ENCODE data around the gene POLR2A. TPM values are rescaled to one million over a fixed set of nuclear protein-coding genes. Genes with fewer than 3 reads are reported as not detected.
A peak's percentile ranks its signal among the peaks of the same experiment; 100 is the strongest.
"Not testable (repeated sequence)": the region's sequence is repeated elsewhere in the genome, so short reads cannot be mapped to it uniquely, and the experiment has no call there.

POLR2A gene
- total RNA-seq, 1 donor from 2014 or later = 151 TPM

GRCh38 chr17:7468290-7468689 lies 15.9 kb upstream of the POLR2A start:
- H2AFZ ChIP-seq (ENCODE audit: low read depth, low read length) = no peak overlapping the region
- TF ChIP-seq EZH2 (IDR thresholded peaks at IDR 0.05; ENCODE audit: insufficient read depth, low read length) = no peak
- no peak for TF ChIP-seq CTCF (IDR thresholded peaks at IDR 0.05; ENCODE audit: insufficient read depth, low read depth, low read length)
- Mint-ChIP-seq H3K4me1 (ENCODE audit: low read depth, unreplicated experiment) (peaks cover 9% of the 10 kb centered on the region), H3K9me3 (ENCODE audit: unreplicated experiment) (no peaks in the 10 kb centered on the region), H3K4me3 (ENCODE audit: unreplicated experiment) (no peak overlapping the region), H3K27me3 (ENCODE audit: low read depth, unreplicated experiment) (no peaks in the 10 kb centered on the region), H3K36me3 (ENCODE audit: low read depth, unreplicated experiment) (peaks cover 9% of the 10 kb centered on the region), H3K27ac (ENCODE audit: unreplicated experiment) (no peak overlapping the region)
- no peak overlapping the region for H3K4me3 ChIP-seq (ENCODE audit: insufficient read depth, low read depth, low read length)
- H3K9ac ChIP-seq (ENCODE audit: low read length) = no peak overlapping the region
- H3K27me3 ChIP-seq (ENCODE audit: insufficient read depth, low read length) = no peaks in the 10 kb centered on the region
- no peak for DNase-seq (ENCODE audit: low read depth)
- no peak overlapping the region for H3K27ac ChIP-seq (ENCODE audit: low read depth, low read length)
- peaks cover 3% of the 10 kb centered on the region for H3K36me3 ChIP-seq (ENCODE audit: insufficient read depth, low read length)
- H3K4me2 ChIP-seq (ENCODE audit: low read length) = no peak overlapping the region
- peaks cover 57% of the 10 kb centered on the region for H3K79me2 ChIP-seq (ENCODE audit: insufficient read depth, low read length)
- FAIRE-seq = no peak
- H4K20me1 ChIP-seq (ENCODE audit: insufficient read depth, low read length) = peaks cover 58% of the 10 kb centered on the region
- H3K9me3 ChIP-seq (ENCODE audit: insufficient read depth, low read depth, low read length) = no peaks in the 10 kb centered on the region
- peaks cover 7% of the 10 kb centered on the region for H3K4me1 ChIP-seq (ENCODE audit: insufficient read depth, low read length)

GRCh38 chr17:7468804-7469389 lies 15.3 kb upstream of the POLR2A start:
- Mint-ChIP-seq H3K27me3 (ENCODE audit: low read depth, unreplicated experiment) (no peaks in the 10 kb centered on the region), H3K36me3 (ENCODE audit: low read depth, unreplicated experiment) (peaks cover 8% of the 10 kb centered on the region), H3K27ac (ENCODE audit: unreplicated experiment) (no peak overlapping the region), H3K4me1 (ENCODE audit: low read depth, unreplicated experiment) (peaks cover 9% of the 10 kb centered on the region), H3K9me3 (ENCODE audit: unreplicated experiment) (no peaks in the 10 kb centered on the region), H3K4me3 (ENCODE audit: unreplicated experiment) (no peak overlapping the region)
- H3K36me3 ChIP-seq (ENCODE audit: insufficient read depth, low read length) = peaks cover under 1% of the 10 kb centered on the region
- no peak overlapping the region for H3K4me3 ChIP-seq (ENCODE audit: insufficient read depth, low read depth, low read length)
- H2AFZ ChIP-seq (ENCODE audit: low read depth, low read length) = no peak overlapping the region
- H3K27ac ChIP-seq (ENCODE audit: low read depth, low read length) = no peak overlapping the region
- TF ChIP-seq EZH2 (IDR thresholded peaks at IDR 0.05; ENCODE audit: insufficient read depth, low read length) = no peak
- peaks cover 7% of the 10 kb centered on the region for H3K4me1 ChIP-seq (ENCODE audit: insufficient read depth, low read length)
- FAIRE-seq (no peak), DNase-seq (ENCODE audit: low read depth) (no peak)
- H3K4me2 ChIP-seq (ENCODE audit: low read length) = no peak overlapping the region
- peaks cover 63% of the 10 kb centered on the region for H3K79me2 ChIP-seq (ENCODE audit: insufficient read depth, low read length)
- H3K9me3 ChIP-seq (ENCODE audit: insufficient read depth, low read depth, low read length) = no peaks in the 10 kb centered on the region
- H4K20me1 ChIP-seq (ENCODE audit: insufficient read depth, low read length) = peaks cover 60% of the 10 kb centered on the region
- no peaks in the 10 kb centered on the region for H3K27me3 ChIP-seq (ENCODE audit: insufficient read depth, low read length)
- H3K9ac ChIP-seq (ENCODE audit: low read length) = no peak overlapping the region

- H3K36me3 ChIP-seq (ENCODE audit: insufficient read depth, low read length); H3K4me3 ChIP-seq (ENCODE audit: insufficient read depth, low read depth, low read length); FAIRE-seq; H3K27ac ChIP-seq (ENCODE audit: low read depth, low read length); H3K4me1 ChIP-seq (ENCODE audit: insufficient read depth, low read length); DNase-seq (ENCODE audit: low read depth); H3K27me3 ChIP-seq (ENCODE audit: insufficient read depth, low read length); H3K4me1 Mint-ChIP-seq (ENCODE audit: low read depth, unreplicated experiment); H3K36me3 Mint-ChIP-seq (ENCODE audit: low read depth, unreplicated experiment); H3K4me2 ChIP-seq (ENCODE audit: low read length); H2AFZ ChIP-seq (ENCODE audit: low read depth, low read length); H3K9ac ChIP-seq (ENCODE audit: low read length); H3K9me3 Mint-ChIP-seq (ENCODE audit: unreplicated experiment); H3K27me3 Mint-ChIP-seq (ENCODE audit: low read depth, unreplicated experiment); H3K27ac Mint-ChIP-seq (ENCODE audit: unreplicated experiment); H3K4me3 Mint-ChIP-seq (ENCODE audit: unreplicated experiment); H3K9me3 ChIP-seq (ENCODE audit: insufficient read depth, low read depth, low read length): not testable (repeated sequence)
- peaks cover 72% of the 10 kb centered on the region for H3K79me2 ChIP-seq (ENCODE audit: insufficient read depth, low read length)
- peaks cover 70% of the 10 kb centered on the region for H4K20me1 ChIP-seq (ENCODE audit: insufficient read depth, low read length)
Observed at GRCh38 chr17:7469843-7470242, 14.3 kb upstream of the POLR2A start.

- not testable (repeated sequence) for H3K36me3 ChIP-seq (ENCODE audit: insufficient read depth, low read length); H3K9me3 ChIP-seq (ENCODE audit: insufficient read depth, low read depth, low read length); H3K27me3 Mint-ChIP-seq (ENCODE audit: low read depth, unreplicated experiment); H3K4me2 ChIP-seq (ENCODE audit: low read length); H2AFZ ChIP-seq (ENCODE audit: low read depth, low read length); H3K27me3 ChIP-seq (ENCODE audit: insufficient read depth, low read length); H3K4me1 Mint-ChIP-seq (ENCODE audit: low read depth, unreplicated experiment); H3K27ac ChIP-seq (ENCODE audit: low read depth, low read length); H3K4me1 ChIP-seq (ENCODE audit: insufficient read depth, low read length); DNase-seq (ENCODE audit: low read depth); H3K9me3 Mint-ChIP-seq (ENCODE audit: unreplicated experiment); H3K9ac ChIP-seq (ENCODE audit: low read length); H3K36me3 Mint-ChIP-seq (ENCODE audit: low read depth, unreplicated experiment); FAIRE-seq; H3K4me3 ChIP-seq (ENCODE audit: insufficient read depth, low read depth, low read length); H3K4me3 Mint-ChIP-seq (ENCODE audit: unreplicated experiment)
- H3K27ac Mint-ChIP-seq (ENCODE audit: unreplicated experiment) = peak overlapping the region; percentile 12
- H4K20me1 ChIP-seq (ENCODE audit: insufficient read depth, low read length) = peaks cover 76% of the 10 kb centered on the region
- H3K79me2 ChIP-seq (ENCODE audit: insufficient read depth, low read length) = peaks cover 79% of the 10 kb centered on the region
Observed at GRCh38 chr17:7470457-7470973, 13.7 kb upstream of the POLR2A start.

Measured in astrocyte (in vitro differentiated cells and primary cell).